GM19455 (cell line): ENCODE data around the gene ANK3.

Experiments used
- ATAC-seq: cut with Tn5 transposase; IDR thresholded peaks from one replicate; pipeline ENCODE4 v1.9.1; 2021; ENCODE audit not compliant: unreplicated experiment

Gene ANK3

GRCh38 chr10:60144099-60144498 is 245.6 kb downstream of the ANK3 start:
- no peak for ATAC-seq

GRCh38 chr10:60142736-60143135 is 246.9 kb downstream of the ANK3 start:
- ATAC-seq, result no peak

GRCh38 chr10:60141896-60142559 is 247.6 kb downstream of the ANK3 start:
- ATAC-seq, result no peak

- no peak for ATAC-seq
These were observed 248.7 kb downstream of the ANK3 start for GRCh38 chr10:60140651-60141632.

DNA sequence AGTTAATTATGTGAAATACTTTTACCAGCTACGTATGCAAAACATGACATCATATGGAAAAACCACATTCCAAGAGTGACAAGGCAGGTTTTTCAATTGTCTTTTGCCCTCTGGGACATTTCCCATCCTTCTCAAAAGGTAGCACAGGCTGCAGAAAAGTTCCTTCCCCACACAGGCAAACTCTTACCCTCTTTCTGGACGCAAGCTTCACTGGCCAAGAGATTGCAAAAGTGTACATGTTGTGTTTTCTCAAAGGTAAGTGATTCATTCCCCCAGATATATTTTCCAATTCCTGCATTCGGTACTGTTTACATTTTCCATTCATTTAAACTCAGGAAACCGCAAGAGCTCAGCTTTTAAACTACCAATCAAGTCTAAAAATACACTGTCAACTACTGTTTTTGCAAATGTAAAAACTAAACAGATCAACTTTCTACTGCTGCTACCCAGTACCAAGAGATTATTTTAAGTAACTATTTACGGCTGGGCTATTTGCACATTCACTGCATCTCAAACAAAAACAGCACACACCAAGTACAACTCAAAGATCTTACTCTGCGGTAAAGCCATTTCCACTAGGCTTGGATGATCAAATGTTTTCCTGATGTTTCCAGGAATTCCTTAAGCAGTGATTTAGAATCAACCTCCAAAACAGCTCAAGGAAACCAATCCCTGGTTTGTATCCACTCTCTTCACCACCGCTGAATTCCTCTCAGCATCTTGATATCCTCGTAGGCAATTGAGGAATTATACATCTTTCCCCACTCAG is 249.7 kb downstream of the ANK3 start:
- ATAC-seq, result no peak

DNA sequence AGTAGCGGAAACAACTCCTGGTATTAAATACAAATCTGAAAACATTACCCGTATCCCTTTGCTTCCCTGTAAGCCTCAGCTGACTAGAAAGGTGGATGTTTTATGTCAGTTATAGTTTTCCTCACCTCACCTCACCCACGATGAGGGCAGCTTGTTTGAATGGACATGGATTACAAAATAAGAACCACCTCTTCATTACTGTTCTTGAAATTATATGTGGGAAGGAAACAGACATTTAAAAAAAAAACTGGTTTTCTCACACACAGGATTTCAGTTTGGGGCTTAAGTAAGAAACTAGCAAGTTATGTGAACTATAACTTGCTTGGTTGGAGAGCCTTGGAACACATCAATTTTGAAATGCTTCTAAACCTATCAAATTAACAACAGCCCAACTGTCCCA is 250.4 kb downstream of the ANK3 start:
- ATAC-seq, result no peak

- ATAC-seq, result no peak
These were observed 250.8 kb downstream of the ANK3 start for GRCh38 chr10:60138842-60139241.

DNA sequence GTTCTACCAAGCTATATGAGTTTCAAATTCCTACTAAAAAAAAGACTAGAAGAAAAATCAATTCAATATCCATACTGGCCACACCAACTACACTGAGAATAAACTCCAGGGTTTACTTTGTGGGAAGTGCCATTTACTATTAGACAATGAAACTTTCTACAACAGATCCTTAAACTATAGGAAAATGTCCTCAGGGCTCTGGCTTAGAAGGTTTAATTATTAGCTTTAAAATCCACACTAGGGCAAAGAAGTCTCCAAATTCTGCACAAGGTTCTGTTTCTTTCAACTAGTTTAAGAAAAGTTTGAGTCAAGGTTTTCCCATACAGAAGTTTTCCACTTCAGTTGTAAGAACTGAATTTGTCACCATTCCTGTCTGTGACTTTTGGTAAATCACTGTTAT is 251.6 kb downstream of the ANK3 start:
- no peak for ATAC-seq

GRCh38 chr10:60137292-60137992 is 252.2 kb downstream of the ANK3 start:
- no peak for ATAC-seq

- no peak for ATAC-seq
These were observed 254.7 kb downstream of the ANK3 start for GRCh38 chr10:60135020-60135419.

- no peak for ATAC-seq
These were observed 255.1 kb downstream of the ANK3 start for GRCh38 chr10:60134548-60134947.

DNA sequence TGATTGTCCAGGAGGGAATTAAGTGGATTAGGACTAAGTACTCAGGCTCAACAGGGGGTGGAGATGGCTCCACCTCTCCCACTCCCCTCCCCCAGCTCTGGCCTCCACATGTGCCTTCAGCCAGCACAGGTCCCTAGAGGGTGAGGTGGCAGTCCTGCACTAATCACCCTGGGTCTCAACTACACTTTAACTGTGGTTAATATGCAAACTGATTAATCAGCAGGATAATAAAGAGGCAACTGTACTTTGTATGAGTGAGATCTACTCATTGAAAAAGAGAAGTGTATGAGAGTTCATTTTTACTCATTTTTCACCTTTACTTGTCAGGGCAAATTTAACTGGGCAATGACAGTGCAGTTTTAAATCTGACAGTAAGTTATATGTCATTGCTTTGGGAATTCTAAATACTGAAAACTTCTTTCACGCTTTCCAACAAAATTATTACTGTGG is 259.5 kb downstream of the ANK3 start:
- no peak for ATAC-seq

- ATAC-seq, result no peak
These were observed 263.8 kb downstream of the ANK3 start for GRCh38 chr10:60125895-60126294.

GRCh38 chr10:60124536-60124935 is 265.1 kb downstream of the ANK3 start:
- no peak for ATAC-seq

DNA sequence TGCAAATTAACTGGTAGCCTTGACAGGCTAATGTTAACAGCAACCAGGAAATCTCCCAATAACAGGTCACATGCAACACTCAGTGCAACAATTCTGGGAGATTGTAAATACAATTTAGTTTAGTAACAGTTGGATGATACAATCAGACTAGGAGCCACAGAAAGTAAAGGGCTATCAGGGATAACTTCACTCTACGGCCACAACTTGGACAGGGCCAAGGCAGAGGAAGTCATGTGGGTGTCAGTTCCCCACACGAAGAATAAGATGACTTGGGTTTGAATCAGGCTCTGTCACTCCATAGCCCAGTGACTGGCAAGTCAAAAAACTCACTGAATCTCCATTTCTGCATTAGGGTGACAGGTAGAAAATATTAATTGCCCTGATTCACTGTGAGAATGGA is 266.0 kb downstream of the ANK3 start:
- ATAC-seq, result no peak

DNA sequence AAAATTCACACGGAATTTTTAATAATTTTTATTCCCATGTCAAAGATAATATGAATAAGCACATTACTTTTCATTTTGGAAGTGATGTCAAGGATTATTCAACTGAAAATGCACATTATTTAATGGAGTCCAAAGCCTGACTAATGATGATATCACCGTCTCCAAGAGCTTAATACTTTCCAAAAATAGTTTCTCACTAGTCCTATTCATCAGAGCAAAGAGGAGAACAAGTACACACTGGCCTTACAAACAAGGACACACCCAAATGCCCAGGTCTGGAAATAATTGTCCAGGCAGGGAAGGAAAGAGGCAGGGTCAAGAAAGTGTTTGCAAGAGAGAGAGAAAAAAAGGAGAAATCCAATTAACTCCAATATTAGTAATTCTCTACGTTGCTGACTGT is 266.5 kb downstream of the ANK3 start:
- no peak for ATAC-seq

GRCh38 chr10:60122190-60122589 is 267.5 kb downstream of the ANK3 start:
- ATAC-seq, result no peak

- ATAC-seq, result peak; percentile 69
These were observed 274.7 kb downstream of the ANK3 start for GRCh38 chr10:60114765-60115586.

DNA sequence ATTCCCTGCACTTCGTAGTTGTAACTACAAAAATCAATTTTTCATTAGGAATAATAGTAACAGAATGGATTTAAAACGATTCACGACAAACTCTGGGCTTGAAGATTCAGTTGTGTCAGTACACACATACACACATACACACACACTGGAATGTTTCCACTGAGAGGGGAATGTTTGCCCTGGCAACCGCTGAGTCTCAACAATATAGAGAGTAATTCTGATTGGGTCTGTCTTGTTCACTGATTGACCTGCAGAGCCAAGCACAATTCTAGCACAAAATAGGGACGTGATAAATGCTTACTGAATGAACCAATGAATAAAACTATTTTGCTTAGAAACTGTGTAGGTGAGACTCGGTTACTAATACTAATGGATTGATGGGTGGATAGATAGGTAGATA is 278.9 kb downstream of the ANK3 start:
- ATAC-seq, result no peak
